Epithelial cell of esophagus (primary cell): ENCODE data around the gene OR3A1.
"Not testable (repeated sequence)": the region's sequence is repeated elsewhere in the genome, so short reads cannot be mapped to it uniquely, and the experiment has no call there.

Experiments
- DNase-seq: peaks from one replicate; pipeline ENCODE4 v3.0.0; 2010; ENCODE audit warnings: low read depth
- H3K4me3 ChIP-seq: 2 replicates; pipeline ENCODE4 v1.5.1; 2011; ENCODE audit warnings: mild to moderate bottlenecking, low read length, control low read depth
- CTCF ChIP-seq: IDR thresholded peaks from 2 replicates; pipeline ENCODE4 v1.5.1; 2011; ENCODE audit warnings: low read depth, mild to moderate bottlenecking, low read length, control low read depth, inconsistent platforms; ENCODE audit not compliant: insufficient read depth; ENCODE audit errors: missing control alignments

The OR3A1 gene

GRCh38 chr17:3298260-3298659, at the start of gene OR3A1:
Gene OR3A1 (minus strand): TSS chr17:3298360. CDS start chr17:3292582, 5,778 bp downstream.
- no peak within 1 kb of the TSS for H3K4me3 ChIP-seq
- DNase-seq = no peak
- no peak for TF ChIP-seq CTCF

GRCh38 chr17:3342782-3343181, 44.6 kb upstream of the OR3A1 start:
- DNase-seq, H3K4me3 ChIP-seq: not testable (repeated sequence)

- peak; percentile 14 for TF ChIP-seq CTCF
- no peak overlapping the region for H3K4me3 ChIP-seq
- DNase-seq = peak; percentile 25
Measured at GRCh38 chr17:3335876-3336275, 37.7 kb upstream of the OR3A1 start.

- peak; percentile 74 for DNase-seq
- no peak for TF ChIP-seq CTCF
- no peak overlapping the region for H3K4me3 ChIP-seq
Measured at GRCh38 chr17:3318336-3318735, 20.2 kb upstream of the OR3A1 start.

- TF ChIP-seq CTCF = no peak
- DNase-seq = no peak
- no peak overlapping the region for H3K4me3 ChIP-seq
Measured at GRCh38 chr17:3316836-3317235, 18.7 kb upstream of the OR3A1 start.

GRCh38 chr17:3308603-3309002, 10.4 kb upstream of the OR3A1 start:
- DNase-seq = no peak
- TF ChIP-seq CTCF = no peak
- no peak overlapping the region for H3K4me3 ChIP-seq

GRCh38 chr17:3295632-3296031, 2.5 kb downstream of the OR3A1 start:
- H3K4me3 ChIP-seq = no peak overlapping the region
- DNase-seq = no peak
- no peak for TF ChIP-seq CTCF

- not testable (repeated sequence) for H3K4me3 ChIP-seq, DNase-seq
Measured at GRCh38 chr17:3293548-3293947, 4.6 kb downstream of the OR3A1 start.
